ENCODE data around the gene DYNC1I2. TPM values are rescaled to one million over a fixed set of nuclear protein-coding genes. Genes with fewer than 3 reads are reported as not detected.
"Not testable (repeated sequence)": the region's sequence is repeated elsewhere in the genome, so short reads cannot be mapped to it uniquely, and the experiment has no call there.

DYNC1I2 gene
- total and polyA plus RNA-seq, 2 donors = 74.2 to 77.2 TPM

DNA sequence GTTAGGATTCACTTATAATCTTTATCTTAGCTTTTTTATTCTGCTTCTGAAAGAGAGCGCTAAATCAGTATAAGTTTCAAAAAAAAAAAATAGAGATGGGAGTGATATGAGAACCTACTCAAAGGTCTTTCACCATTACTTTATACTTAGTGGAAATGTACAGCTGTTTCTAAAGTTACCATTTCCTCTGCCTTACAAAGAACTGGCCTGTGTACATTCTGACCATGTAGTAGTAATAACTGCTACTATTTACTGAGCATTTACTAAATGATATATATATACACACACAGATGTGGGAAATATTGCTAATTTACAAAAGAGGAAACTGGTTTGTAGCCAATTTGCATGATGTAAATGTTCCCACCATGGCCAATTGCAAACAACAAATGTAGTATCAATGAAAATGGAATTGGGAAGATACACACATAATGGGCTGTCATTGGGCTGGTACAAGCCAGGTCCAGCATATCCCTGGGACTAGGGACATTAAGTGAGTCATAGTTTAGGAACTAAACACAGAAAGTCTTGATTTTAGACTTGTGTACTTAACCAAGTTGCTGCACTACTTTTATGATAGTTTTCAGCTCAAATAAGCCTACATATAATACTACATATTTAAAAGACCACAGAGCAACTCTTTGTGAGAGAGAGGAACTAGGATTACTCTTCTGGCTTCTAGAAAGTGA lies 67.1 kb downstream of the DYNC1I2 start:
- 92% methylated on average over 1 of the region's 1 CpG for WGBS

DNA sequence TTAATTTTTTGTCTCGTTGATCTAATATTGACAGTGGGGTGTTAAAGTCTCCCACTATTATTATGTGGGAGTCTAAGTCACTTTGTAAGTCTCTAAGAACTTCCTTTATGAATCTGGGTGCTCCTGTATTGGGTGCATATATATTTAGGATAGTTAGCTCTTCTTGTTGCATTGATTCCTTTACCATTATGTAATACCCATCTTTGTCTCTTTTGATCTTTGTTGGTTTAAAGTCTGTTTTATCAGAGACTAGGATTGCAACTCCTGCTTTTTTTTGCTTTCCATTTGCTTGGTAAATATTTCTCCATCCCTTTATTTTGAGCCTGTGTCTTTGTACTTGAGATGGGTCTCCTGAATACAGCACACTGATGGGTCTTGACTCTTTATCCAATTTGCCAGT lies 71.5 kb downstream of the DYNC1I2 start:
- H3K27ac ChIP-seq (ENCODE audit: low read depth in 1 of 2, low read length in 1 of 2) = not testable (repeated sequence)

More for the DNA sequence above, 67.1 kb downstream of the DYNC1I2 start:
- Histone ChIP-seq H3K27me3 (ENCODE audit: control insufficient read depth in 2 of 2, insufficient read depth in 1 of 2, low read length in 1 of 2) (no peaks in the 10 kb centered on the region), H3K36me3 (ENCODE audit: control insufficient read depth in 2 of 2, insufficient read depth in 2 of 2, low read length in 1 of 2) (peaks cover 7 to 23% of the 10 kb centered on the region in 2 donors), H3K4me3 (ENCODE audit: low read length in 2 of 2) (no peak overlapping the region), H3K27ac (ENCODE audit: low read depth in 1 of 2, low read length in 1 of 2) (no peak overlapping the region), H3K9me3 (ENCODE audit: control insufficient read depth in 2 of 2, insufficient read depth in 1 of 2, low read length in 1 of 2) (no peaks in the 10 kb centered on the region), H3K4me1 (ENCODE audit: control insufficient read depth in 2 of 2, insufficient read depth in 2 of 2, low read length in 2 of 2) (no peaks in the 10 kb centered on the region)
- DNase-seq (ENCODE audit: low read depth in 6 of 9, low spot score in 9 of 9) = no peak

DNA sequence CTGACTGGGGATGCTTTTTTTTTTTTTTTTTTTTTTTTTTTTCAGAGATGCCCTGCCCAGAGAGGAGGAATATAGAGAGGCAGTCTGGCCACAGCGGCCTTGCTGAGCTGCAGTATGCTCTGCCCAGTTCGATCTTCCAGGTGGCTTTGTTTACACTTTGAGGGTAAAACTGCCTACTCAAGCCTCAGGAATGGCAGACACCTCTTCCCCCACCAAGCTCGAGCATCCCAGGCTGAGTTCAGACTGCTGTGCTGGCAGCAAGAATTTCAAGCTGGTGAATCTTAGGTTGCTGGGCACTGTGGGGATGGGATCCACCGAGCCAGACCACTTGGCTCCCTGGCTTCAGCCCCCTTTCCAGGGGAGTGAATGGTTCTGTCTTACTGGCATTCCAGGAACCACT lies 73.9 kb downstream of the DYNC1I2 start:
- not testable (repeated sequence) for H3K27ac ChIP-seq (ENCODE audit: low read depth in 1 of 2, low read length in 1 of 2); H3K36me3 ChIP-seq (ENCODE audit: control insufficient read depth in 2 of 2, insufficient read depth in 2 of 2, low read length in 1 of 2)
- WGBS = 99% methylated on average over 4 of the region's 4 CpGs

More for the DNA sequence above, 71.5 kb downstream of the DYNC1I2 start:
- not testable (repeated sequence) for H3K9me3 ChIP-seq (ENCODE audit: control insufficient read depth in 2 of 2, insufficient read depth in 1 of 2, low read length in 1 of 2); H3K4me1 ChIP-seq (ENCODE audit: control insufficient read depth in 2 of 2, insufficient read depth in 2 of 2, low read length in 2 of 2); H3K4me3 ChIP-seq (ENCODE audit: low read length in 2 of 2); H3K36me3 ChIP-seq (ENCODE audit: control insufficient read depth in 2 of 2, insufficient read depth in 2 of 2, low read length in 1 of 2); H3K27me3 ChIP-seq (ENCODE audit: control insufficient read depth in 2 of 2, insufficient read depth in 1 of 2, low read length in 1 of 2); DNase-seq (ENCODE audit: low read depth in 6 of 9, low spot score in 9 of 9)
- 98% methylated on average over 1 of the region's 1 CpG for WGBS

DNA sequence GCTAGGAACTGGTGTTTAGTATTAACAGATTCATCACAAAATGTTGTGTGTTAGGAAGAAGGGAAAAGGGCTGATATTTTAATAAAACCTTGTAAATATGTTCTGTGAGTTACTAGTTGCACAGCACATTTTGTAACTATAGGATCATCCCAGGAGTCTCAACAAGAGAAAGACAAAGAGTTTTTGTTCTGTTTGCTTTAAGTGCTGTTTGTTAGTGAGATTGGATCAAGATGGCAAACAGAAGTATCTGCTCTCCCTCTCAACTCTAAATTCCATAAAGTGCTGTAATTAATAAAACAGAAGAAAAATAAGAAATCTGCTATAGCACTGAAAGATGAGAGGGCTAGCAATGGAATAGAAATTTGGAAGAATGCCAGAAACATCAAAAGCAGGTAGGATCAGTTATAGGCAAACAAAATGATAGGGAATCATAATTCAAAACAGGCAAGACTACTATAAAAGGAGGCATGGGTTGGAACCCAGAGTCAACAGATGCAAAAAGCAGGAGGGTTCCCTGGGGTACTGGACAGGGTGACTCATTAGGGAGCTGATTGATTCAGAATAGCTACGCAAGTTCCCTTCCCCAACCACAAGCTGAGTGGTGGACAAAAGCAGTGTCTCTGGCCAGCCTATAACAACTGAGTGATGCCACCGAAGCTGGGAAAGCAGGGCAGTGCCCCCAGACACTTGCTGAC lies 75.8 kb downstream of the DYNC1I2 start:
- H3K4me3 ChIP-seq (ENCODE audit: low read length in 2 of 2) = no peak overlapping the region
- H3K4me1 ChIP-seq (ENCODE audit: control insufficient read depth in 2 of 2, insufficient read depth in 2 of 2, low read length in 2 of 2) = no peaks in the 10 kb centered on the region
- H3K27ac ChIP-seq (ENCODE audit: low read depth in 1 of 2, low read length in 1 of 2) = no peak overlapping the region
- H3K36me3 ChIP-seq (ENCODE audit: control insufficient read depth in 2 of 2, insufficient read depth in 2 of 2, low read length in 1 of 2) = peaks cover 8 to 9% of the 10 kb centered on the region in 2 donors
- over 99% methylated on average over 2 of the region's 2 CpGs for WGBS
- H3K27me3 ChIP-seq (ENCODE audit: control insufficient read depth in 2 of 2, insufficient read depth in 1 of 2, low read length in 1 of 2) = no peaks in the 10 kb centered on the region
- no peak for DNase-seq (ENCODE audit: low read depth in 6 of 9, low spot score in 9 of 9)
- H3K9me3 ChIP-seq (ENCODE audit: control insufficient read depth in 2 of 2, insufficient read depth in 1 of 2, low read length in 1 of 2) = no peaks in the 10 kb centered on the region

More for the DNA sequence above, 73.9 kb downstream of the DYNC1I2 start:
- H3K27me3 ChIP-seq (ENCODE audit: control insufficient read depth in 2 of 2, insufficient read depth in 1 of 2, low read length in 1 of 2); DNase-seq (ENCODE audit: low read depth in 6 of 9, low spot score in 9 of 9); H3K9me3 ChIP-seq (ENCODE audit: control insufficient read depth in 2 of 2, insufficient read depth in 1 of 2, low read length in 1 of 2); H3K4me3 ChIP-seq (ENCODE audit: low read length in 2 of 2); H3K4me1 ChIP-seq (ENCODE audit: control insufficient read depth in 2 of 2, insufficient read depth in 2 of 2, low read length in 2 of 2): not testable (repeated sequence)

DNA sequence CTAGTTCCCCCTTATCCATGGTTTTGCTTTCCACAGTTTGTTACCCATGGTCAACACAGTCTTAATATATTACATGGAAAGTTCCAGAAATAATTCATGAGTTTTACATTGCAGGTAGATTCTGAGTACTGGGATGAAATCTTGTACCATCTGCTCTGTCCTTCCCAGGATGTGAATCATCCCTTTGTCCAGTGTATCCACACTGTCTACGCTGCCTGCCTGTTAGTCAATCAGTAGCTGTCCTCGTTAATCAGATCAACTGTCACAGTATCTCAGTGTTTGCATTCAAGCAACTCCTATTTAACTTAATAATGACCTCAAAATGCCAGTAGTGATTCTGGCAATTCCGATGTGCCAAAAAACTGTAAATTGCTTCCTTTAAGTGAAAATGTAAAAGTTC lies 76.3 kb downstream of the DYNC1I2 start:
- no peak overlapping the region for H3K27ac ChIP-seq (ENCODE audit: low read depth in 1 of 2, low read length in 1 of 2)
- no peaks in the 10 kb centered on the region for H3K9me3 ChIP-seq (ENCODE audit: control insufficient read depth in 2 of 2, insufficient read depth in 1 of 2, low read length in 1 of 2)
- no peak for DNase-seq (ENCODE audit: low read depth in 6 of 9, low spot score in 9 of 9)
- H3K36me3 ChIP-seq (ENCODE audit: control insufficient read depth in 2 of 2, insufficient read depth in 2 of 2, low read length in 1 of 2) = peaks cover 8 to 9% of the 10 kb centered on the region in 2 donors
- H3K4me3 ChIP-seq (ENCODE audit: low read length in 2 of 2) = no peak overlapping the region
- H3K4me1 ChIP-seq (ENCODE audit: control insufficient read depth in 2 of 2, insufficient read depth in 2 of 2, low read length in 2 of 2) = no peaks in the 10 kb centered on the region
- no peaks in the 10 kb centered on the region for H3K27me3 ChIP-seq (ENCODE audit: control insufficient read depth in 2 of 2, insufficient read depth in 1 of 2, low read length in 1 of 2)
- 97% methylated on average over 3 of the region's 3 CpGs for WGBS

DNA sequence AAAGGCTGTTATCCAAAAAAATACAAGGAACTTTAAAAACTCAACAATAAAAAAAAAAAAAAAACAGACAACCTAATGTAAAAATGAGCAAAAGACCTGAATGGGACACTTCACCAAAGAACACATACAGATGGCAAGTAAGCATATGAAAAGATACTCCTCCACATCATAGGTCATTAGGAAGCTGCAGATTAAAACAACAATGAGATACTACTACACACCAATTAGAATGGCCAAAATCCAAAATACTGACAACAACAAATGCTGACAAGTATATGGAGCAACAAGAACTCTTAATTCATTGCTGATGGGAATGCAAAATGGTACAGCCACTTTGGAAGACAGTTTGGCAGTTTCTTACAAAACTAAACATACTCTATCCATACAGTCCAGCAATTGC lies 84.2 kb downstream of the DYNC1I2 start:
- Histone ChIP-seq H3K27me3 (ENCODE audit: control insufficient read depth in 2 of 2, insufficient read depth in 1 of 2, low read length in 1 of 2) (no peaks in the 10 kb centered on the region), H3K9me3 (ENCODE audit: control insufficient read depth in 2 of 2, insufficient read depth in 1 of 2, low read length in 1 of 2) (no peaks in the 10 kb centered on the region), H3K36me3 (ENCODE audit: control insufficient read depth in 2 of 2, insufficient read depth in 2 of 2, low read length in 1 of 2) (no peaks in the 10 kb centered on the region), H3K4me3 (ENCODE audit: low read length in 2 of 2) (no peak overlapping the region), H3K27ac (ENCODE audit: low read depth in 1 of 2, low read length in 1 of 2) (no peak overlapping the region), H3K4me1 (ENCODE audit: control insufficient read depth in 2 of 2, insufficient read depth in 2 of 2, low read length in 2 of 2) (no peaks in the 10 kb centered on the region)
- DNase-seq (ENCODE audit: low read depth in 6 of 9, low spot score in 9 of 9) = no peak

DNA sequence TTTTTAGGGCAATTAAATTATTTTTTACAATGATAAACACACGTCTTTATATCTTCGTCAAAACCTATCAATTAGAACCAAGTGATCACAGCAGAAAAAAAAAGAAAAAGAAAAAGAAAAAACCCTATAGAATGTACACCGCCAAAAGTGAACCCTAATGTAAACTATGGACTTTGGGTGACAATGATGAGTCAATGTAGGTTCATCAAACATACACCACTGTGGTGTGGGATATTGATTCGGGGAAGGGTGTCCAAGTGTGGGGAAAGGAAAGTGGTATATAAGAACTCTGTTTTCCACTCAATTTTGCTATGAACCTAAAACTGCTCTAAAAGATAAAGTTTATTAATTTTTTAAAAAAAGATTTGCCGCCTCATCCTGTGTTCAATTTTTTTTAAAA lies 85.1 kb downstream of the DYNC1I2 start:
- no peaks in the 10 kb centered on the region for H3K4me1 ChIP-seq (ENCODE audit: control insufficient read depth in 2 of 2, insufficient read depth in 2 of 2, low read length in 2 of 2)
- H3K36me3 ChIP-seq (ENCODE audit: control insufficient read depth in 2 of 2, insufficient read depth in 2 of 2, low read length in 1 of 2) = no peaks in the 10 kb centered on the region
- no peak for DNase-seq (ENCODE audit: low read depth in 6 of 9, low spot score in 9 of 9)
- no peaks in the 10 kb centered on the region for H3K9me3 ChIP-seq (ENCODE audit: control insufficient read depth in 2 of 2, insufficient read depth in 1 of 2, low read length in 1 of 2)
- no peak overlapping the region for H3K27ac ChIP-seq (ENCODE audit: low read depth in 1 of 2, low read length in 1 of 2)
- no peak overlapping the region for H3K4me3 ChIP-seq (ENCODE audit: low read length in 2 of 2)
- WGBS = 99% methylated on average over 5 of the region's 5 CpGs
- H3K27me3 ChIP-seq (ENCODE audit: control insufficient read depth in 2 of 2, insufficient read depth in 1 of 2, low read length in 1 of 2) = no peaks in the 10 kb centered on the region

DNA sequence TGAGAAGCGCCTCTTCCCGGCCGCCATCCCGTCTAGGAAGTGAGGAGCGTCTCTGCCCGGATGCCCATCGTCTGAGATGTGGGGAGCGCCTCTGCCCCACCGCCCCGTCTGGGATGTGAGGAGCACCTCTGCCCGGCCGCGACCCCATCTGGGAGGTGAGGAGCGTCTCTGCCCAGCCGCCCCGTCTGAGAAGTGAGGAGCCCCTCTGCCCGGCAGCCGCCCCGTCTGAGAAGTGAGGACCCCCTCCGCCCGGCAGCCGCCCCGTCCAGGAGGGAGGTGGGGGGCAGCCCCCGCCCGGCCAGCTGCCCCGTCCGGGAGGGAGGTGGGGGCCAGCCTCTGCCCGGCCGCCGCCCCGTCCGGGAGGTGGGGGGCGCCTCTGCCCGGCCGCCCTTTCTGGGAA lies 87.3 kb downstream of the DYNC1I2 start:
- H3K4me1 ChIP-seq (ENCODE audit: control insufficient read depth in 2 of 2, insufficient read depth in 2 of 2, low read length in 2 of 2); H3K4me3 ChIP-seq (ENCODE audit: low read length in 2 of 2); DNase-seq (ENCODE audit: low read depth in 6 of 9, low spot score in 9 of 9); H3K27ac ChIP-seq (ENCODE audit: low read depth in 1 of 2, low read length in 1 of 2); H3K36me3 ChIP-seq (ENCODE audit: control insufficient read depth in 2 of 2, insufficient read depth in 2 of 2, low read length in 1 of 2); H3K27me3 ChIP-seq (ENCODE audit: control insufficient read depth in 2 of 2, insufficient read depth in 1 of 2, low read length in 1 of 2); H3K9me3 ChIP-seq (ENCODE audit: control insufficient read depth in 2 of 2, insufficient read depth in 1 of 2, low read length in 1 of 2): not testable (repeated sequence)
- WGBS = 98% methylated on average over 35 of the region's 35 CpGs

DNA sequence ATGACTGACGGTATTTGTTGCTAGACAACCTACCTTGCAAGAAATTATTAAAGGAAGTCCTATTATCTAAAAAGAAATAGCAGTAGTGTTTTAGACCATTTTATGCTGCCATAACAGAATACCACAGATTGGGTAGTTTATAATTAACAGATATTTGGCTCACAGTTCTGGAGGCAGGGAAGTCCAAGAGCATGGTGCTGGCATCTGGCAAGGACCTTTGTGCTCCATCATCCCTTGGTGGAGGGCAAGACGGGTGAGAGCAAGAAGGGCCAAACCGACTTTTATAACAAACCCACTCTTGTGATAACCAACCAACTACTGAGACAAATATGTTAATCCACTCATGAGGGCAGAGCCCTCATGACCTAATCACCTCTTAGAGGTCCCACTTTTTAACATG lies 91.2 kb downstream of the DYNC1I2 start:
- H3K27ac ChIP-seq (ENCODE audit: low read depth in 1 of 2, low read length in 1 of 2) = no peak overlapping the region
- no peaks in the 10 kb centered on the region for H3K4me1 ChIP-seq (ENCODE audit: control insufficient read depth in 2 of 2, insufficient read depth in 2 of 2, low read length in 2 of 2)
- H3K36me3 ChIP-seq (ENCODE audit: control insufficient read depth in 2 of 2, insufficient read depth in 2 of 2, low read length in 1 of 2) = no peaks in the 10 kb centered on the region
- no peak for DNase-seq (ENCODE audit: low read depth in 6 of 9, low spot score in 9 of 9)
- WGBS = 98% methylated on average over 3 of the region's 3 CpGs
- H3K9me3 ChIP-seq (ENCODE audit: control insufficient read depth in 2 of 2, insufficient read depth in 1 of 2, low read length in 1 of 2) = no peaks in the 10 kb centered on the region
- H3K27me3 ChIP-seq (ENCODE audit: control insufficient read depth in 2 of 2, insufficient read depth in 1 of 2, low read length in 1 of 2) = no peaks in the 10 kb centered on the region
- H3K4me3 ChIP-seq (ENCODE audit: low read length in 2 of 2) = no peak overlapping the region
